GM18858 (cell line): ENCODE data around the gene SCEL.
A peak's percentile ranks its signal among the peaks of the same experiment; 100 is the strongest.
"Not testable (repeated sequence)": the region's sequence is repeated elsewhere in the genome, so short reads cannot be mapped to it uniquely, and the experiment has no call there.

Source experiments
- ATAC-seq: cut with Tn5 transposase; IDR thresholded peaks from one replicate; pipeline ENCODE4 v1.9.1; 2021; ENCODE audit not compliant: unreplicated experiment

Gene SCEL, protein sequence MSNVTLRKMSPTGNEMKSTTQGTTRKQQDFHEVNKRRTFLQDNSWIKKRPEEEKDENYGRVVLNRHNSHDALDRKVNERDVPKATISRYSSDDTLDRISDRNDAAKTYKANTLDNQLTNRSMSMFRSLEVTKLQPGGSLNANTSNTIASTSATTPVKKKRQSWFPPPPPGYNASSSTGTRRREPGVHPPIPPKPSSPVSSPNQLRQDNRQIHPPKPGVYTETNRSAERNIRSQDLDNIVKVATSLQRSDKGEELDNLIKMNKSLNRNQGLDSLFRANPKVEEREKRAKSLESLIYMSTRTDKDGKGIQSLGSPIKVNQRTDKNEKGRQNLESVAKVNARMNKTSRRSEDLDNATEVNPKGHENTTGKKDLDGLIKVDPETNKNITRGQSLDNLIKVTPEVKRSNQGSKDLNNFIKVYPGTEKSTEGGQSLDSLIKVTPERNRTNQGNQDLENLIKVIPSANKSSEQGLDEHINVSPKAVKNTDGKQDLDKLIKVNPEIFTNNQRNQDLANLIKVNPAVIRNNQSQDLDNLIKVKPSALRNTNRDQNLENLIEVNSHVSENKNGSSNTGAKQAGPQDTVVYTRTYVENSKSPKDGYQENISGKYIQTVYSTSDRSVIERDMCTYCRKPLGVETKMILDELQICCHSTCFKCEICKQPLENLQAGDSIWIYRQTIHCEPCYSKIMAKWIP

GRCh38 chr13:77535448-77535847, at the start of gene SCEL:
SCEL (plus strand) TSS chr13:77535706; CDS start chr13:77555876, 20,170 bp downstream.
- ATAC-seq = no peak

DNA sequence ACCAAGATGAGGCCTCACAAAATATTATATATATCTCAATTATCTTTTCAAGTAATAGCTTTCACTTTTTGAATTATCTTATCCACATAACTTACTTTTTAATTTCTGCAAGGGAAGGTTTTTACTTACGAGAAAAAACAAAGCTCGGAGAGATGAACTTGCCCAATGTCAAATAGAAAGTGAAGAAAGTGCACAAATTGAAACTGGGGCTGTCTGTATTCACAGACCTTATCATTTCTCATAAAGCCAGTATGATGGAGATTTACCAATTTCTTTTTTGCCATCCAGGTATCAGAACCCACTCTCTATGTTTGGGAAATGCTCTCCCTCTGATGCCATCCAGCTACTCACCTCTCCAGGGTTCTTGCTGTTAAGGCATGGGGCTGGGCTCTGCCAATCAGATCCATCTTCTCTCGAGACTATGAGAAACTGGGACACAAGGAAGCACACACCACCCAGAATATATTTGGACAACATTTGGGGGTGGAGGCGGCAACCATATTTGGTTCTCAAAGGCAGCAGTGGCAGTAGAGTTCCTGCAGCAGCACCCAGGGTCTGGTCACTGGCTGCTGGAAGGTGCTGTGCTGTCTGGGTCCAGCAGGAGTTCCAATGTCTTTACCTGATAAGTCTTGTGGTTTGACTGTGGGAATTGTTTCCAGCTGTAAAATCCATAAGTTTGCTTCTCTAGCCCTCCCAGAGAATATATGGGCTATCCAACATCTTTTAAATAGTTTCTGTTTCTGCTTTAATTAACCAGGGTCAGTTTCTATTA, 45.8 kb upstream of the SCEL start:
- no peak for ATAC-seq

GRCh38 chr13:77492982-77493381, 42.5 kb upstream of the SCEL start:
- ATAC-seq = peak; percentile 81

GRCh38 chr13:77494226-77494625, 41.3 kb upstream of the SCEL start:
- ATAC-seq = no peak

- no peak for ATAC-seq
Observed at GRCh38 chr13:77497350-77497749, 38.2 kb upstream of the SCEL start.

DNA sequence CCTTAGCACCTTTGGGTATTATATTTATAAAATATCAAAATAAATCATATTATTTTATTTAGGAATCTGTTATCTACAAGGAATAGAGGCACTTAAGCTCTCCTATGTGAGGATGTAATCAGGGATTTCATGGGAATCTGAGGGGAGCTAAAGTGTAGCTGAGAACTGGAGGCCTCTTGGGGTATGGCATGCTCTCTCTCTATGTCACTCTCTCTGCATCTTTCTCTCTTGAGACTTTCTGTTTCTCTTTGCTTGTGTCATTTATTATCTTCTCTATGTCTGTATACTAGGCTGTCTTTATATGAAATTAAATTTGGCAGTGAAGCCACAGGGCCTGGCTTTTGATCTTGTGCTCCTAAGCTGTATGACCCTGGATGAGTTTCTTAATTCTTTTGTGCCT, 37.7 kb upstream of the SCEL start:
- no peak for ATAC-seq

GRCh38 chr13:77502104-77502720, 33.3 kb upstream of the SCEL start:
- peak; percentile 94 for ATAC-seq

DNA sequence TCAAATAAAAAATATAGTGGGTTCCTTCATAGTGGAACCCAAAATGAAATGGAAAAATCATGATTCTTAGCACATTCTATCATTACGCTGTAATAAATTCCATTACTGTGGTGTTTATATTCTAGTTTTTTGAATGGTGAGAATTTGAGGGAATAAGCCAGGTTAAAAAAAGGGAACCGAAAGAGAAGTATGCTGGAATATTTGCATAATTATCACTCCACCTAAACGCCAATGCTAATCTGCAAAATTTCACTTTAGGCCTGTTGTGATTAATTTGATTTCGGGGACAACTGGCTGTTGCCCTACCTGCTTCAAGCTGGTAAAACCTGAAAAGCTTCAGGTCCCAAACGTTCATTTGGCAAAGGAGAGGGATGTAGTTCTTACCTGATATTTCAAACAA, 32.1 kb upstream of the SCEL start:
- no peak for ATAC-seq

DNA sequence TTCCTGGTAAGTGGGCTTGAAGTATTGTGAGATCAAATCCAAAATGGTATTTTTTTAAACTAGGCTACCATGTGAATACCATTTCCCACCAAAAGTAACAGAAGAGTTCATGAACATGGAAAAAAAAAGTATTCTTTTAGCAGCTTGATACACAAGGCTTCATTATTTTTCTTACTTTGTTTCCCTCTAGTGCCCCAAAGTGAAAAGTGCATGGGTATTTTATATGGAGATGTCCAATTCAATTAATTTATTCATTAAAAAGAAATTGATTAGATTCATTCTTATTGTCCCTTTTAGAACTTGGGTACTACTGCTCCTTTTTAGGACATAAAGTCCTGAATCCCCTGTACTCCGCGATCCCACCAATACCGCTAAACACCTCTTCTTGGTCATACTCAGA, 28.6 kb upstream of the SCEL start:
- no peak for ATAC-seq

GRCh38 chr13:77507931-77508776, 27.4 kb upstream of the SCEL start:
- ATAC-seq = no peak

DNA sequence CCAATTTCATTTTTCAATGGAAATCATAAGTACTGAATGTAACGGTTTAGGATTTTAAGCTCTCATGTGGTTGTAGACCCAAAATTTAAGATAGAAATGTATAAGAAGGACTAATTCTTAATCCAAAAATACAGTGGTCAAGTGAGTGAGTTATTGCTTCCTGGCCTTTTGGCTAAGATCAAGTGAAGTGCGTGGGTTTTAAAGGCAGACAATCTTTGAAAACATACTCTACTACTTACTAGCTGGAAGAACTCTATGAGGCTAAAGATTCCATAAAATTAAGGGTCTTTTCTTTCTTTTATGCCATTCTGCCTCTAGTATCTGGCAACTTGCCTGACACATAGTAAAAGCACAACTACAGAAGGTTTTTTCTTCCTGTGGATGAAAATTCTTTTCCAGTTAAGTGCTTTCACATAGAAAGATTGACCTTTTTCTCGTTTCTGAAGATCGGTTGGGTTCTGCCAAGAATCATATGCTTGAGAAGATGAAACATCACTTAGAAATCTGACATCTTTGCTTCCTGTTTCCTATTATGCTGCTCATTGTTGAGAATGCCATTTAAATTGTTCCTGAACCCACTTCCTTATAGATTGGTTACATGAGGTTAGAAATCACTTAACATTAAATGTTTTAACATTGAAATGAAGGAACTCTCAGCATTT, 26.4 kb upstream of the SCEL start:
- ATAC-seq = no peak

GRCh38 chr13:77510156-77510555, 25.4 kb upstream of the SCEL start:
- ATAC-seq = no peak

DNA sequence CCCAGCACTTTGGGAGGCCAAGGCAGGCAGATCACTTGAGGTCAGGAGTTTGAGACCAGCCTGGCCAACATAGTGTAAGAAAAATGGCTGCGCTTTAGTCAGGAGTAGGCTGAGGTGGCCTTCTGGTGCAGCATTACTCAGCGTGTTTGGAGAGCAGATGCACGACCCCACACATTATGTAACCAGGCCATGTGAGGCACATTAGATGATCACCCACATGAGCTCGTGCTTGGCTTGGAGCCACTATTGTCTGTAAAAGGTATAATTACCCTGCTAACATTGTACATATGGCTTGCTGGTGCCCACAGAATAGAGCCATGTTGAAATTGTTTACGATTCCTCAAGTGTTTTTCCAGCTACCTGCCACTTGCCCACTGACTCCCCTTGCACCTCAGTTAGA, 24.0 kb upstream of the SCEL start:
- ATAC-seq = no peak

- peak; percentile 85 for ATAC-seq
Observed at GRCh38 chr13:77513719-77514335, 21.7 kb upstream of the SCEL start.

GRCh38 chr13:77514336-77514726, 21.2 kb upstream of the SCEL start:
- peak; percentile 77 for ATAC-seq

DNA sequence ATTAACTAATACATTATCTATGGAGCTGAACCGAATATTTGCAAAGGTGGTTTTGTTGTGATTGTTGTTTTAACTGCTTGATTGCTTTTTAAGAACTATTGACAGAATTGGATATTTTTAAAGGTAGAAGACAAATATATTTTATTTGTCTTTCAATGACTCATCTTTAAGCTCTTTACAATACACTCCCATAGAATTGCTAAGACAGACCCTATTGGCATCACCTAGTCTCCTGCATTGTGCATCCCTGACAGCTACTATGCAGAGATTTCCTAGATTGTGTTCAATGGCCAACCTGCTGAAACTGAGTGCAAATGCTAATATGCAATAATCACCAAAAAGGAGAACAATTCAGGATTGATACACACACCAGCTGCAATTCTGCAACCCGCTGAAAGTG, 19.7 kb upstream of the SCEL start:
- ATAC-seq = no peak

DNA sequence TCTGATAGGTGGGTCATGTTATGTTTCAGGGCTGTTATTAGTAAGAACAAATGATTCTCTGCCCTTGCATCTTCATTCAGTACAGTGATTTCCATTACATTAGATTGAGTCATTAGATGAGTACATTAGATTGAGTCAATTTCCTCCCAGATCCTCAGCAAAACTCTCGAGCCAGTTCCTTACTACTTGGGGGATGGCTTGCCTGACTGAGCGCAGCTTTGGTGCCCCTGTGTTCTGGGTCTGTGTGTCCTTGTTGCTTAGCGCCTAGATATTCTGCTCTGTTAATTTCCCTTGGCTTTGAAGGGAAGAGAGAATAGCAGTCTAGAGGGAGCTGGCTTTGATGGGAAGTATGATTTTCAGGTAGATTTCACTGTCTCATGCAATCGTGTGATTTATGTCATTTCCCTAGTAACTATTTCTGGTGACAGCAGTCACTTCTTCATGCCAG, 19.1 kb upstream of the SCEL start:
- ATAC-seq = peak; percentile 26

DNA sequence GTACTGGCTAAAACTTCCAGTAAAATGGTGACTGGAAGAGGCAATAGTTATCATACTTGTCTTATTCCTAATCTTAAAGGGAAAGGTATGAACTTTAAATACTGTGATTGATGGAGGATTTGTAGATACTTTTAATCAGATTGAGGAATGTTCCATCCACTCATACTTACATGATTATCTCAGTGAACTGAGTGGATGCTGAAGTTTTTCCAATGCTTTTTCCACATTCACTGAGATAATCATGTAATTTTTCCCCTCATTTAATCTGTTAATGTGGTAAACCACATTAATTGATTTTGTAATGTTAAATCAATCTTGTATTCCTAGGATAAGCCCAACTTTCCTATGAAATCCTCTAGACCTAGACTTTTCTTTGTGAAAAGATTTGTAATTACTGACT, 17.2 kb upstream of the SCEL start:
- ATAC-seq = no peak

GRCh38 chr13:77519396-77519795, 16.1 kb upstream of the SCEL start:
- not testable (repeated sequence) for ATAC-seq
